ENCODE results near the gene ZSWIM4.

ZSWIM4 gene

GRCh38 chr19:13840305-13841085 lies 45.3 kb downstream of the ZSWIM4 start (continued):
- no peak for TF ChIP-seq ARNTL (CRISPR knock-in tag; IDR thresholded peaks at IDR 0.05; ENCODE audit: borderline replicate concordance, low read depth)
- no peak for TF ChIP-seq TCF4 (CRISPR knock-in tag; IDR thresholded peaks at IDR 0.05; ENCODE audit: borderline replicate concordance)
- TF ChIP-seq CREB5 (CRISPR knock-in tag; IDR thresholded peaks at IDR 0.05; ENCODE audit: low read depth), result 0 out of 2 replicates have a peak, but pooled peaks have one; percentile 3
- no peak for TF ChIP-seq ESRRG (CRISPR knock-in tag; IDR thresholded peaks at IDR 0.05)
- TF ChIP-seq ZFP3 (CRISPR knock-in tag; IDR thresholded peaks at IDR 0.05), result no peak
- TF ChIP-seq TSHZ2 (CRISPR knock-in tag; IDR thresholded peaks at IDR 0.05), result no peak
- TF ChIP-seq CSDC2 (CRISPR knock-in tag; IDR thresholded peaks at IDR 0.05), result no peak

GRCh38 chr19:13841086-13841961 lies 46.1 kb downstream of the ZSWIM4 start:
- ATAC-seq, result peak; percentile 1
- TF ChIP-seq CSRNP3 (CRISPR knock-in tag; IDR thresholded peaks at IDR 0.05) (peak; percentile 22; the same call in 1 of the 2 replicates), ZC3H10 (CRISPR knock-in tag; IDR thresholded peaks at IDR 0.05) (0 out of 2 replicates have a peak, but pooled peaks have one; percentile 14), ZNF70 (CRISPR knock-in tag; IDR thresholded peaks at IDR 0.05) (no peak), ESRRG (CRISPR knock-in tag; IDR thresholded peaks at IDR 0.05) (no peak), ZFP30 (CRISPR knock-in tag; IDR thresholded peaks at IDR 0.05) (peak; percentile 17; the same call in 1 of the 2 replicates), TCF4 (CRISPR knock-in tag; IDR thresholded peaks at IDR 0.05; ENCODE audit: borderline replicate concordance) (no peak), ISL1 (CRISPR knock-in tag; IDR thresholded peaks at IDR 0.05) (no peak), PATZ1 (CRISPR knock-in tag; IDR thresholded peaks at IDR 0.05; ENCODE audit: borderline replicate concordance) (peak; percentile 39; the same call in 1 of the 2 replicates), RARB (CRISPR knock-in tag; IDR thresholded peaks at IDR 0.05) (peak; percentile 7; the same call in 1 of the 2 replicates), ZFP3 (CRISPR knock-in tag; IDR thresholded peaks at IDR 0.05) (0 out of 2 replicates have a peak, but pooled peaks have one; percentile 52), ARNTL (CRISPR knock-in tag; IDR thresholded peaks at IDR 0.05; ENCODE audit: borderline replicate concordance, low read depth) (peak; percentile 5; the same call in 1 of the 2 replicates), TSHZ2 (CRISPR knock-in tag; IDR thresholded peaks at IDR 0.05) (peak; percentile 17; the same call in 1 of the 2 replicates), OSR1 (CRISPR knock-in tag; IDR thresholded peaks at IDR 0.05) (no peak)

GRCh38 chr19:13841962-13842290 lies 46.7 kb downstream of the ZSWIM4 start:
- ATAC-seq, result no peak
- TF ChIP-seq GLIS3 (CRISPR knock-in tag; IDR thresholded peaks at IDR 0.05), result no peak
- no peak for TF ChIP-seq ESRRG (CRISPR knock-in tag; IDR thresholded peaks at IDR 0.05)
- TF ChIP-seq ISL1 (CRISPR knock-in tag; IDR thresholded peaks at IDR 0.05), result no peak
- TF ChIP-seq ZFP30 (CRISPR knock-in tag; IDR thresholded peaks at IDR 0.05), result no peak

Measured in SK-N-SH treated with all-trans-retinoic acid at 6 μM for 48 hours (cell line).